ENCODE measurements around the gene MARCHF11.

The MARCHF11 gene

DNA sequence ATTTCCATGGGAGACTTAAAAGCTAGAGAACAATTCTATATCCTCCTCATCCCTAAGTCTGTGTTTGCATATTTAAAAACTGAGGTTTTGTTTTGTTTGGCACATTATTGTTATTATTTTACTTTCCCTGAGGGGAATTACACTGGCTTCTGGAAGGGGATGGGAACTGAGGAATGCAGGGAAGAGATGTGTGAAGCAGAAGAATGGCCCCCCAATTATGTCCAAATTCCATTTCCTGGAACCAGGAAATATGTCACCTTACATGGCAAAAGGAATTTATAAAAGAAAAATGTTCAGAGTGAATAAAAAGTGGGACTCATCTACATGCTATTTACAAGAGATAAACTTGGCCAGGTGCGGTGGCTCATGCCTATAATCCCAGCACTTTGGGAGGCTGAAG, 129.8 kb downstream of the MARCHF11 start:
- no peak for DNase-seq

DNA sequence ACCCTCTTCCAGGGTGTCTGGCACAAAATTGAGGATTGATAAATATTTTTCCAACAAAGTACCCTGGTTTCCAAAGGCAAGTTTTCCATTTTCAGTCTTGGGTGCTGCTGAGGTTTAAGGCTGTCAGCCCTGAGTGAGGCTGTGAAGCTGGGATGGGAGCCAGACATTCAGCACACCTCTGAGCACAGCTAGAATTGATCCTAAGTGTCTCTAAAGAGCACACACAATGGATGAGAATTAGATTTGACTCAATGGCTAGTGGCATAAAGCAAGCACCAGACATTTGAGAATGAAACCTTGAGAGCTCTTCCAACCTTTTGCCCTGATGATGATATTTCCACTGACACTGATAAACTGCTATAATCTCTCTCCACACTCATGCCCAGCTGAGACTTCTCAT, 131.5 kb downstream of the MARCHF11 start:
- no peak for DNase-seq

DNA sequence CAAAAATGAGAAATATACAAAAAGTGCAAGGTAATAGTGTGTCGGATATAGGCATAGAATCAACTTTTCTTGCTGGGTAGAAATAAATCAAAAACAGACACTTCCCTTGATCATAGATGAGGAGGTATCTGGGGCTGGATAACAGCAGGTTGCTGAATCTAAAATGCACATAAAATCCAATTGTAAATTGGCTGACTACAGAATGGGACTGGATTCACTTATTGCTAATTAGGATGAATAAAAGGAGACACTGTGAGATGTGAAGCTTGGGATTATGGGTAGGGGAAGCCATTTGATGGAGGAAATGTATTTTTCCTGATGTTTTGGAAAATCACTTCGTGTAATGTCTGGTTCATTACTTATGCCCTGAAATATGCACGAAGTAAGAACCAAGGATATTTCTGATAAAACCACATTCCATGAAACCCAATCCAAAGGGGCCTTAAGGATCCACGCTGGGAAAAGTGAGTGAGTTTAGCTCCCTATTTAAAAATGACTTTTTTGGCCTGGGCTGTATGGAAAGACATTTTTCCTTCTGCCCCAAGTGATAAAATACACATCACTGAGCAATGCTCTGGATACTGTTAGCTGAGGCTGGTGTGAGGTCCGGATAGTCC, 136.1 kb downstream of the MARCHF11 start:
- no peak for DNase-seq

DNA sequence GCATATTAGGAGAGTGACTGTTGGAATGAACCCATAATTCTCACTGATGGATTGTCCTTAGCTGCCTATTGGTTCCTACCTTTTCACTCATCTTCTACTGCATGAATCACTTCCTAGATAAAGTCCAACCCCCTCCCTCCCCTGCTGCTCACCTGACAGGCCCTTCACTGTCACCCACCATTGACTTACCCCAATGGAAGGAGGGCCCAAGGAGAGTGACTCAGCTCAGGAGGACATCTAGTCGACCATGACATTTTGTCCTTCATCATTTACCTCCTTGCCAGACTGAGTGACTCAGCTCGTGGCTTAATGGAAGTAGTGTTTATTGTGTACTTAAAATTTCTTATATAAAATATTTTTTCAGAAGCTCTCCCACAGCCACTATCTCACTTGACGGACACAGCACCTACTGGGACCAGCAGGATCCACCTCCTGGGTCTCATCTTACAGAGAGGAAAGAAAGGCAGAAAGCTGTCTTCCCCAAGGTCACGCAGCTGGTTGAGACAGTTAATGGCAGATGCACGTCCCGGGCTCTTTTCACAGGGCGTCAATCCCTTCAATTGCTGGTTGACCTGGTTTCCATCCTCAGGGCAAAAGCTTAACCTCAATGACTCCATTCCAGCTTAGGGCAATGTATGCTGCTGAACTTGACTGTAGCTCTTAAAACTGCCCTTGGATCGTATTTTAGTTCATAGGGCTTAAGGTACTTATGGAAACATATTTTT, 142.3 kb downstream of the MARCHF11 start:
- no peak for DNase-seq

DNA sequence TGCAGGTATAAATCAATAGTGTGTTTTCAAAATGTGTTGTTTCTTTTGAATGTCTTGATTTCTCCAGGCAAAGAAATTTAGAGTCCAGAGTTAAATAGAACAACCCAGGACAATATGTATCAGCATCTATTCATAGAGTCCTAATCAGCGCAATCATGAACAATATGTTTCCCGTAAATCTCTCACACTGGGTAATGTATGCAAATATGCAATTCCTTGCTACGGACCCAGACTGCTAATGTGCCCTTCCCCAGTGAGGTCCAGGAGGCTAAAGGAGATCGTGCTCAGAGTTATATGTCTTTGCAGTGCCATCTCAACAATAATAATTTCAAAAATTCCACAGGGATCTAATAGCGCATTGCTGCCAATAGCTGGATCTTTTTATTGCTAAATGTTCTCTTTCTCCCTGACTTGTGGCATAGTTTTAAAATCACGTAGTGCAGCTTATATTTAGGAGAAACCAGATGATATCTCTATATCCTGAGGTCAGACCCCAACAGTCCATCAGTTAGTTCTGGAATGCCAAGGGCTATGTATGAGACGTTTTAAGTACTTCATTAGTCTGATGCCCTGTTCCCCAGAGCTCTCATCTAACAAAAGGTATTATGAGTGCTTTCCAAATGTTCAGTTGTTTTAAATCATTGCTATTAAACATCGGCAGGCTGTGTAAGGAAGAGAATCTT, 145.1 kb downstream of the MARCHF11 start:
- no peak for DNase-seq

DNA sequence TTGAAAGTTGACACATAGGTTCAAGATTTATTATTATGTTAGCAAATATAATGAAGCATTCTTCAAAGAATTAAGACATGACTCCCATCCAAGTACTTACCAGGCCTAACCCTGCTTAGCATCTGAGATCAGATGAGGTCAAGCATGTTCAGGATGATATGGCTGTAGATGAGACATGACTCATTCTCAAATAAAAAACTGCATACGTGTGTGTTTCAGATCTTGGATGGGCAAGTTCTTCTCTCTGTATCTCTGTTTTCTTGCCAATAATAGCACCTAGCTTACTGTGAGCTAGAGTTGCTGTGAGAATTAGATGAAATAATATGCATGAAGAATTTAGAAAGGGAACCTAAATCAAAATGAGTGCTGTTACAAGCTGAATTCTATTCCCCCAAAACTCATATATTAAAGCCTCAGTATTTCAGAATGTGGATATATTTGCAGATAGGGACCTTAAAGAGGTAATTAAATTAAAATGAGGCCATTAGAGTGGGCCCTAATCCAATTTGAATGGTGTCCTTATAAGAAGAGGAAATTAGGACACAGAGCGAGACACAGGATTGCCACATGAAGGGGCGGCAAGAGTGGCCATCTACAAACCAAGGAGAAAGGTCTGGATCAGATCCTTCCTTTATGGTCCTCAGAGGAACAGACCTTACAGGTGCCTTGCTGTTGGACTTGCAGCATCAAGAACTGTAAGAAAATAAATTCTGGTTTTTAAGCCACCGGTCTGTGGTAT, 146.2 kb downstream of the MARCHF11 start:
- no peak for DNase-seq

DNA sequence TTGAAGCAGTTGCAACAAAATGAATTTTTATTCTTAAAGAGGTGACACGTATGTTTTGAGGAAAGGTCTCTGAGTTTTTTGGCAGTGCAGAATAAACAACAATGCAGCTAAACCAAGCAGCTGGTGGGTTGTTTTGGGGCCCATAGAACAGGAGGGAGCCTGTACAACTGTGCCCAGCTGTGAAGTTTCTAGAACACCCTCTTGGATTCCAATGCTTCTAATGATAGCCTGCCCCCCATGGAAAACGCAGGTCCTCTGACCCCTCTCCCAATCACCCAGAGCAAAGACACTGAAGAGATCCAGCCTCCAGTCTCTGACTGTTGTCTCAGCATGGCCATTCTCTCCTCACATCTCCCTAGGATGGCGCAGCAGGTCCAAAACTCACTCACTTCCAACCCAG, 150.9 kb downstream of the MARCHF11 start:
- no peak for DNase-seq

DNA sequence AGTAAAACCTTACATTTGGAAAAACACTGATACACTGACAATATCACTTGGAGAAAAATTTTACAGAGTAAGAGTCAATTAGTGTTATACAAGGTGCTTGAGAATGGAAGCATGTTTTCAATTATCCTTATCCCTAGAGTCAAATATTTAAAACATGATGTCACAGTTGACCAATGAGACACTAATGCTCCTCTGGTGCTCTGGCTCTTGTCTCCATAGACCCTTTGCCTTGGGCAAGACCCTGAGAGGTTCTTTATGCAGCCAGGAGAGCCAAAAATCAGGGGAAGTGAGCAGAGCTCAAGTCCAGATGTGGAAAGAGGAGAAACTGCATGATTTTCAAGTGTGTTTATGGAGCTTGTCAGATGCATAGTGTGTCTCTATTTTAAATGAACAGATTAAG, 153.9 kb downstream of the MARCHF11 start:
- DNase-seq = no peak

DNA sequence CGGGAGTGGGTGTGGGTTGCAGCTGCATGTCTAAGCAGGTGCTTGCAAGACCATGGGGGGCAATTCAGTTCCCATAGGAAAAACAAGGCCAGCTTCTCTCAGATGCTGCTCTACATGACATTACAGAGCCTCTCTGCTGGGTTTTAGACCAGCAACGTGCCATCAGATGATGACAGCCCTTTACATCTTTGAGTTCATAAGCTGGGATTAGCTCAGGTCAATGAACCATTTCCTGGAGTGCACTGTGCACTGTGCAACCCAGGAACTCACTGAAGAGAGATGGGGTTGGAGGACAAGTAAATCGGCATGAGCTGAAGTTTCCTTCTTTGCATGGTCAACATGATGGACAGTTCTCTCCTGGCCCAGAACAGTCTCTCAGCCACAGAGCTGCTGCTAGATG, 160.6 kb downstream of the MARCHF11 start:
- DNase-seq = no peak

DNA sequence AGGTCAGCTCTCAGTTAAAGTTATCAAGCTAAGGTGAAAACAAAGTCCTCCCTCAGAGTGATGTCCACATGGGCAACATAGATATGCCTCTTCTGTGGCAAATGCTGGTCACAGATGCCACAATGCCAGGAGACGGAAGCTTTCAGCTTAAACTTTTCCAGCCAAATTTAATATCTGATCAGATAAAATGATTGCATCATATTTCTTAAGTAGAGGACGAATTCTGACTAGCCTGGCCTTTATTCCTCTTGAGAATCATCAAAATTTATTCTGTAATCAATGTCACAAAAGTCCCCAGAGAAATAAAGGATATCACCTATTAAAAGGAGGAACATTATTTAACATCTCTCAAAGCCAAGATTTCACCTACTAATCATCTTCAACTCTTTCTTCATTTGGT, 161.9 kb downstream of the MARCHF11 start:
- DNase-seq = no peak
